Upper lobe of left lung (tissue), 4 donors: ENCODE results near the gene TEX22.

ENCODE experiments used
- POLR2A ChIP-seq, 4 donors: fragments of 450-650 bp; IDR thresholded peaks; one replicate each; pipeline ENCODE4 v1.5.1; 2016 to 2017; ENCODE audit warnings: antibody characterized with exemption in 4 of 4, mild to moderate bottlenecking in 2 of 4
- TF ChIP-seq, protein P1 (sequence below), 6 experiments: fragments of 450-650 bp in 4 of 6; fragments of 200-600 bp in 2 of 6; sonication (generic) in 2 of 6; IDR thresholded peaks; one replicate each; pipeline ENCODE4 v1.5.1; 2016 to 2019; ENCODE audit warnings: antibody characterized with exemption in 6 of 6

DNA sequence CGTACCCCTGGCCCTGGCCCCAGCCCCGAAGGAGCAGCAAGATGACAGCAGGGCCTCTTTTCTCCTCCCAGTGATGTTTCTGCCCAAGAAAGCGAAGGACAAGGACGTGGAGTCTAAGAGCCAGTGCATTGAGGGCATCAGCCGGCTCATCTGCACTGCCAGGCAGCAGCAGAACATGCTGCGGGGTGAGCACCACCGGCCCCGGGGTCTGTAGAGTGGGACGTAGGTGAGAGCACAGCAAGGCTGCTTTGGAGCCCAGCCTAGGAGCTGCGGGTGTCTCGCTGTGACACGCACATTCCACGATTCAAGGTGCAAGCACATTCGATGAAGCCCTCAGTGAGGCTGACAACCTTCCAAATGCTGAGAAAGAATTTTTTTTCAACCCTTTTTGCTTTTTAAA, 5.2 kb upstream of the TEX22 start:
- TF ChIP-seq, protein P1, sequence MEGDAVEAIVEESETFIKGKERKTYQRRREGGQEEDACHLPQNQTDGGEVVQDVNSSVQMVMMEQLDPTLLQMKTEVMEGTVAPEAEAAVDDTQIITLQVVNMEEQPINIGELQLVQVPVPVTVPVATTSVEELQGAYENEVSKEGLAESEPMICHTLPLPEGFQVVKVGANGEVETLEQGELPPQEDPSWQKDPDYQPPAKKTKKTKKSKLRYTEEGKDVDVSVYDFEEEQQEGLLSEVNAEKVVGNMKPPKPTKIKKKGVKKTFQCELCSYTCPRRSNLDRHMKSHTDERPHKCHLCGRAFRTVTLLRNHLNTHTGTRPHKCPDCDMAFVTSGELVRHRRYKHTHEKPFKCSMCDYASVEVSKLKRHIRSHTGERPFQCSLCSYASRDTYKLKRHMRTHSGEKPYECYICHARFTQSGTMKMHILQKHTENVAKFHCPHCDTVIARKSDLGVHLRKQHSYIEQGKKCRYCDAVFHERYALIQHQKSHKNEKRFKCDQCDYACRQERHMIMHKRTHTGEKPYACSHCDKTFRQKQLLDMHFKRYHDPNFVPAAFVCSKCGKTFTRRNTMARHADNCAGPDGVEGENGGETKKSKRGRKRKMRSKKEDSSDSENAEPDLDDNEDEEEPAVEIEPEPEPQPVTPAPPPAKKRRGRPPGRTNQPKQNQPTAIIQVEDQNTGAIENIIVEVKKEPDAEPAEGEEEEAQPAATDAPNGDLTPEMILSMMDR (IDR thresholded peaks at IDR 0.05), result no peak
- TF ChIP-seq POLR2A (IDR thresholded peaks at IDR 0.05), result no peak
